EL (cell line): Measurements from ENCODE around the gene SQSTM1.

Experiments
- DNase-seq: peaks from one replicate; pipeline ENCODE4 v3.0.0-alpha.2; 2016

Gene SQSTM1

DNA sequence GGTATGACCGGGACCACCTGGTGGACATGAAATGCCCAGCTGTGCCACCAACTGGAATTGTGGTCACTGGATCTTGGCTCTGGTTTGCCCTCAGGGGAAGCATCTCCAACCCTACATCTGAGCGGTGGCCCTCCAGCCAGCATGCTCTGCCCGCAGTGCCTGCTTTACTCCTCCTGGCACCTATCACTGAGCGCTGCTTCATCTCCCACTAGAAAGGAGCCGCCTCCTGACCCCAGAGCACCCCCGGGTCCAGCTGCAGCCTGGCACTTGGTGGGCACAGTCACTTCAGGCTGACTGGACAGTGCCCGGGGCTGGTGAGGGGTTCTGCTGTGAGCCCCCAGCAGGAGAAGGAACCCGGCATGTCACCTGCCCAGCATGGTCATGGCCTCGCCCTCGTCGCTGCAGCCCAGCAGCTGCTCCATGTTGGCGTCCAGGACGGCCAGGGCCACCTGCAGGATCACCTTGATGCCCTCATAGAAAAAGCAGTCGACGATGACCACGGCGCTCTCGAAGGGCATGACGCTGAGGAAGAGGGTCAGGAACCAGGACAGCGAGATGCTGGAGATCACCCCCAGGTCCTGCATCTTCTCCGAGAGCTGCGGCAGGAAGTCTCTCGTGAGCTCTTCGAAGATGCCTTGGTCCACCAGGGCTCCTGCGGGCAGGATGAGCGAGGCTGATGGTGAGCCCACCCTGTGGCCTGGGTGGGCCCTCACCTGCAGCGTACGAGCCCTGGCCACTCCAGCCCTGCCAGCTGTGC lies 54.0 kb downstream of the SQSTM1 start:
- DNase-seq, result no peak

- no peak for DNase-seq
Observed at GRCh38 chr5:179875741-179876609, 55.3 kb downstream of the SQSTM1 start.

- DNase-seq, result no peak
Observed at GRCh38 chr5:179876610-179876952, 55.9 kb downstream of the SQSTM1 start.

DNA sequence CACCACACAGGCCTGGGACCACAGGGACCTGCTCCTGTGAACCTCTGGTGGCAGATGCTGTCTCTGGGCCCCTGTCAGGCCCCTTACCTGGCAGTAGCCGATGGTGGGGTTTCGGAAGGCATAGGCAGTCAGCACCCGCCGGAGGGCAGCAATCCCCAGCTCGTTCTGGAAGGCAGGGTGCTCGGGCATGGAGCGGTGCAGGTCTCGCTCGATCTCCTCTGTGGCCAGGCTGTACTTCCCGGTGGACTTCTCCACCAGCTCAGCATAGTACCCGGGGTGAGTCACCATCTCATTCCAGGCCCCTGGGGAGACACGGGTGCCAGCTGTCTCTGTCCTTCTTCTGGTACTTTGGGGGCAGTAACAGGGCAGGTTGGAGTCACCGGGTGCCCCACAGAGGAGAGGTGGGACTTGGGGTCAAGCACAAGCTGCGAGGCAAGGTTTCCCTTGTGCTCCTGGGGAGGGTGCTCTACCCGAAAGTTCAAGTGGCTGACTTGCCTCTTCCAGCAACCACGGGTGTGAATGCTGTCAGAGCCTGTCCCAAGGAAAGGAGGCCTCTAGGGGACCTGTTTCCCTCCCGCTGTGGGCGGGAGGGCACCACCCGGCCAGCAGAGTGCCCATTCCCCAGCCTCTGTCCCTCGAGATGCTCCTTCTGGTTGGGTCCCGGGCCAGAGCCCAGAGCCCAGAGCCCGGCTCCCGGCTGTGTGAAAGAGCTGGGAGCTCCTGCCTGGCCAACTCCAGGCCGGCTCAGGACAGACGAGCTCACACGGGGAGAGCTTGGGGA lies 57.7 kb downstream of the SQSTM1 start:
- peak; percentile 26 for DNase-seq

DNA sequence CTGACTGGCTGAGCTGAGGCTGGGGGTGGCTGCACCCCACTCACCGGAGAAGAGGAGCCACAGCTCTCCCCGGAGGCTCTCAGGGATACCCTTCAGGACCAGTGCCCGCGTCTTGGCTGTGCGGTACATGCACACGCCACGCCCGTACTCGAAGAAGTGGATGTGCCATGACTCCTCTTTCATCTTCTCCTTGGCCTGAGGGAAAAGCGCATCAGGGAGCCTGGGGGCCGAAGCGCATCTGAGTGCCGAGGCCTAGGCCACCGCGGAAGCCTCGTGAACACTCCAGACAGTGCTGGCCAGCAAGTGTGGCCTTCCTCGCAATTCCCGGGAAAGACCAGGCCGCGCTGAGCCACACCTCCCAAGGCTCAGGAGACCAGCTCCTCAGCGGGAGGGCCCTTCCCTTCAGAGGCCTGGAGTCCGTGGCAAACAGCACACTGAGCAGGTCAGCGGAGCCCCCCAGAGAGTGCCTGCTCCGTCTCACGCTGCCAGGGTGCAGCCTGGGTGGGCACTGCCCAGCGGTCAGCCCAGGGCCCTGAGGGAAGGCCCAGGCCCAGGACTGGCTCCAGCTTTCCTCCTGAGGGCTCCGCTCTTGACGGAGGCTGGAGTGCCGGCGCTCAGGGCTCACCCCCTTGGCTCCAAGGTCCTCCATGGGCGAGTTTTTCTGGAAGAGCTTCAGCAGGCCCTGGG lies 58.4 kb downstream of the SQSTM1 start:
- no peak for DNase-seq

DNA sequence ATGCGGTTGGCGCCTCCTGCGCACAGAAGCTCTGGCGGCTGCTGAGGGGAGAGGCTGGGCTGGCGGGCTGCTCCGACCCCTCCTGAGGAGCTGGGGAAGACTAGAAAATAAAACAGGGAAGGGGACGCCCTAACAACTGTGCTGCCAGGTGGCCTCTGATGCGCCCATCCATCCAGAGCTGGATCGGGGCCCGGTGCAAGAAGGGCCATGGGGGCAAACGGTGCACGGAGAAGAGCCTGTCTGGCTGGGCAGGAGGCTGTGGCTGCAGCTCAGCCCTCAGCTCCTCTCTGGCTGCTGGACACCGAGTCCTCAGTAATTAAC lies 58.9 kb downstream of the SQSTM1 start:
- no peak for DNase-seq

DNA sequence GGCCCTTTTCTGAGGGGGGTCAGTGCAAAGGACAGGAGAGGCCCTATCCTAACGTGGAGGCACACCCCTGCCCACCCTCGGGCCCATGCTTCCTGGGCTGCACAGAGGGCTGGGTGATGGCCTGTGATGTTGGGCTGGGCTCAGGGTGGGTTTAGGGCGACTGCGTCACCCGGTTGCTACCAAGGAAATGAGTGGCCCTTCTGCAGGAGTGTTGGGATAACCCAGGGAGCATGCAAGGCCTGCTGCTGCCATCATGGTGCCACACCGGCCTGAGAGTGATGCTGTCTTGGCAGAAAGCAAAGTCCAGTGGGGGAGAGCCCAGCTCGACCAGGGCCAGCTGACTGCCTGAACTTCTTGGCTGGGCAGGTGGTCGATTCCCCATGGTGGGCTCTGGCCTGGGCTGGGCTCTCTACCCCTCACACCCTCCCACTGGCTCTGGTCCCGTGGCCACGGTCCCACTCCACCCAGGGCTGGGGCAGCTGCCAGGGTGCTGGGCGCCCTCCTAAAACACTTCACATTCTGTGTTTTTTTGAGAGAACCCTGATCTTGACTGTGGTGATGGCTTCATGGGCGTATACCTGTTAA lies 59.5 kb downstream of the SQSTM1 start:
- DNase-seq, result no peak

GRCh38 chr5:179880848-179881590 lies 60.3 kb downstream of the SQSTM1 start:
- DNase-seq, result no peak

DNA sequence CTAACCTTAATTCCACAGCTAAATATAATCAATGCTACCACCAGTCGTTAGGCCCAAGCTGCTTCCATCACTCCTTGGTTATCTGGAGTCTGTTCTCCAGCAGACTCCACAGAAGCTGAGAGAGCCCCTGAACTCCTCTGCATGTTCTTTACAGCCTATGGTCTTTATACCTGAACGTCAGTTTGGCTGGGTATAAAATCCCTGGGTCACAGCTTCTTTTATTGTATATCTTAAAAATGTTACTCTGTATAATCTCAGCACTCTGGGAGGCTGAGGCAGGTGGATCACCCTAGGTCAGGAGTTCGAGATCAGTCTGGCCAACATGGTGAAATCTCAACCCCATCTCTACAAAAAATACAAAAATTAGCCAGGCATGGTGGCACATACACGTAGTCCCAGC lies 61.6 kb downstream of the SQSTM1 start:
- no peak for DNase-seq

DNA sequence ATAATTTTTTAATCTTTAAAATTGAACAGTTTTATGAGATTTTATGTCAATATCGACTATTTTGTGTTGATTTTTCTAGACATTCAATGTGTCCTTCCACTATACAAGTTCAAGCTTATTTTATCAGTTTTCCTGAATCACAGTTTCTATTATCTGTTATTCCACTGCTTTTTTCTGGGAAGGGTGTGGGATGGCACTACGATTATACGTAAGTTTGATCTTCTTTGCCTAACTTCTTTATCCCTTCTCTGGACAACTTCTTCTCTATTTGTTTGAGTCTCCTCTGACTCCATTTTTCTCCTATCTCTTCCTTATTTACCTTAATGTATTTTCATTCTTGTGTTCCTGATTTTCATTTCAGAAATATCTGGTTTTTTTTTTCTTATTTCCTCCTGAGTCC lies 62.5 kb downstream of the SQSTM1 start:
- DNase-seq, result no peak

DNA sequence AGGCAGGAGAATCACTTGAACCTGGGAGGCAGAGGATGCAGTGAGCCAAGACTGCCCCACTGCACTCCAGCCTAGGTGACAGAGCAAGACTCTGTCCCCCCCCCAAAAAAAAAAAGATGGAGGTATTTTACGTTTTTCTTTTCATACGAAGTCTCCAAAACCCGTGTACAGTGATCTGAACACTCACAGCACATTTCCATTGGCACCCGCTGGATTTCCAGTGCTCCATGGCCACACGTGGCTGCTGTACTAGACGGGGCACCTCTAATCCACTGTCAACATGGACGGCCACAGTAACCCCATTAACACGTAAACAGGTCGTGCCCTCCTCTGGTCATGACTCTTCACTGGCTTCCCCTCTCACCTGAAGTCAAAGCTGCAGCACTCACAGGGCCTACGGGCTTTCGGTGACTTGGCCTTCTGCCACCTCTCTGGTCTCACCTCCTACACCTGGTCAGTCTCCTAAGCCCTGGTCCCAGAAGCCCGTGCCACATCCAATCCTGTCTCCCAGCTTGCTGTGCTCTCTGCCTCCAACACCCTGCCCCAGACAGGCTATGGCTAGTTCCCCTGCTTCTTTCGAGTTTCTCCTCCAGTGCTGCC lies 64.9 kb downstream of the SQSTM1 start:
- DNase-seq, result no peak

- DNase-seq, result no peak
Observed at GRCh38 chr5:179886190-179886911, 65.6 kb downstream of the SQSTM1 start.

DNA sequence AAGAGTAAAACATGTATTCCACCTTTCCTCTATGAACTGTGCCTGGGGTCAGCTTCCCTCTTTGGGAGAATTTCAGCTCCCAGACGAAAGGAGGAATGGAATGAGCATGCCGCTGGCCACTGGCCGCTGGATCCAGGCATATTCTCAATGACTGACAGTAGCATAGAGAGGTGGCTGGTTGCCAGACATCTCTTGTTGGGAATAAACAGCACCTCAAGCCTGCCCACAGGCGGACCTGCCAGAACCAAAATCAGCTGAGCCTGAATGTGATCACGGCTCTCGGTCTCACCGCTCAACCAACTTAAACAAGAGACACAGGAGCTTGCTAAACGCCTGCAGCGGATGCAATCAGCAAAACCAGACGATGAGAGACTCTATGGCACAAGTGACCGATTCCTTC lies 66.4 kb downstream of the SQSTM1 start:
- DNase-seq, result no peak
